Gastrocnemius medialis (tissue), 4 donors: ENCODE results near the gene PSD4. TPM values are rescaled to one million over a fixed set of nuclear protein-coding genes. Genes with fewer than 3 reads are reported as not detected.

ENCODE experiments used
- ATAC-seq, 2 donors: fragments of 150-250 bp; one replicate each; pipeline ENCODE4 v1.9.1; 2016
- DNase-seq, 2 donors: peaks; one replicate each; pipeline ENCODE4 v3.0.0-alpha.2; 2019
- H3K27ac ChIP-seq, 4 donors: fragments of 200-600 bp; sonication (generic); 1 replicate in 1 of 4; 2 replicates in 3 of 4; pipeline ENCODE4 v1.5.1; 2016 to 2018; ENCODE audit warnings: mild to moderate bottlenecking in 2 of 4, moderate library complexity in 1 of 4
- H3K27me3 ChIP-seq, 3 donors: fragments of 200-600 bp; sonication (generic) in 2 of 3; 1 replicate in 1 of 3; 2 replicates in 2 of 3; pipeline versions ENCODE4 v1.5.1 to v1.6.0; 2016 to 2019; ENCODE audit warnings: mild to moderate bottlenecking in 1 of 3, moderate library complexity in 1 of 3
- H3K36me3 ChIP-seq, 2 donors: fragments of 200-600 bp; sonication (generic) in 1 of 2; one replicate each; pipeline ENCODE4 v1.5.1; 2017 to 2018
- H3K4me1 ChIP-seq, 2 donors: fragments of 200-600 bp; sonication (generic) in 1 of 2; one replicate each; pipeline ENCODE4 v1.5.1; 2016 to 2017; ENCODE audit warnings: mild to moderate bottlenecking in 2 of 2
- H3K4me3 ChIP-seq, 4 donors: fragments of 200-600 bp; sonication (generic) in 3 of 4; 1 replicate in 1 of 4; 2 replicates in 3 of 4; pipeline ENCODE4 v1.5.1; 2016 to 2019; ENCODE audit warnings: mild to moderate bottlenecking in 2 of 4
- H3K9me3 ChIP-seq, 3 donors: fragments of 200-600 bp; sonication (generic) in 2 of 3; 1 replicate in 1 of 3; 2 replicates in 2 of 3; pipeline ENCODE4 v1.5.1; 2016 to 2019
- POLR2A ChIP-seq, 2 donors: fragments of 450-650 bp; IDR thresholded peaks; one replicate each; pipeline ENCODE4 v1.6.1; 2017; ENCODE audit warnings: antibody characterized with exemption in 2 of 2, mild to moderate bottlenecking in 2 of 2, moderate library complexity in 2 of 2
- in situ Hi-C, 4 donors: fragments of 200-750 bp; cut with MboI; loops; one replicate each; pipeline versions ENCODE4 v1.15.0 to v1.8.0; 2017; ENCODE audit warnings: low sequenced_read_pairs in 4 of 4
- intact Hi-C: fragments of 100-400 bp; cut with DNase I; formaldehyde crosslinking; loops from one replicate; pipeline ENCODE4 v1.15.1; 2023; ENCODE audit warnings: low total_unique reads
- total RNA-seq, 4 donors: library from RNA; depleted of rRNA; stranded (reverse); fragments of >200 nt; gene quantifications; one replicate each; pipeline versions ENCODE4 v1.1.0 to v1.2.3, GENCODE V29; 2016
- TF ChIP-seq, protein P1 (sequence below), 5 experiments: fragments of 450-650 bp in 3 of 5; fragments of 200-600 bp in 2 of 5; sonication (generic) in 2 of 5; IDR thresholded peaks in 4 of 5; conservative IDR thresholded peaks in 1 of 5; 1 replicate in 4 of 5; 2 replicates in 1 of 5; pipeline ENCODE4 v1.5.1; 2016 to 2019; ENCODE audit warnings: antibody characterized with exemption in 5 of 5, mild to moderate bottlenecking in 3 of 5, moderate library complexity in 3 of 5

Gene PSD4
- total RNA-seq, 4 donors from 2014 or later: 0.32 to 1.3 (median 1.2) TPM

DNA sequence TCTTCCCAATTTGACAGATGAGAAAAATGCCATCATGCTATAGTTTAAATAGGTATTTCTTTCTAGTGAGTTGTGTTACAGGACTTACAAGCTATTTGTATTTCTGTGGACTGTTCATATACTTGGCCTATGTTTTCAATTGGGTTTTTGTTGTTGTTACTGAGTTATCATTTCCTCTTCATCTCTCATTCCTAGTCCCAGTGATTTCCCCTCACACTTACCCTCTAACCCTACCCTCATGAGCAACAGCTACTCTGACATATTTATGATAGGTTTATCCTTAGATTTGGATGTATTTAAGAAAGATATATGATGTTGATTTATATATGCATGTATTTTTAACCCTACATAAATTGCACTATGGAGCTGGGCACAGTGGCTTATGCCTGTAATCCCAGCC is 10.9 kb upstream of the PSD4 start:
- H3K4me1 ChIP-seq: no peaks in the 10 kb centered on the region
- H3K27me3 ChIP-seq: peaks cover under 1 to 4% (median 4%) of the 10 kb centered on the region in 3 donors
- H3K9me3 ChIP-seq: no peaks in the 10 kb centered on the region
- no peak for TF ChIP-seq POLR2A (IDR thresholded peaks at IDR 0.05)
- TF ChIP-seq, protein P1, sequence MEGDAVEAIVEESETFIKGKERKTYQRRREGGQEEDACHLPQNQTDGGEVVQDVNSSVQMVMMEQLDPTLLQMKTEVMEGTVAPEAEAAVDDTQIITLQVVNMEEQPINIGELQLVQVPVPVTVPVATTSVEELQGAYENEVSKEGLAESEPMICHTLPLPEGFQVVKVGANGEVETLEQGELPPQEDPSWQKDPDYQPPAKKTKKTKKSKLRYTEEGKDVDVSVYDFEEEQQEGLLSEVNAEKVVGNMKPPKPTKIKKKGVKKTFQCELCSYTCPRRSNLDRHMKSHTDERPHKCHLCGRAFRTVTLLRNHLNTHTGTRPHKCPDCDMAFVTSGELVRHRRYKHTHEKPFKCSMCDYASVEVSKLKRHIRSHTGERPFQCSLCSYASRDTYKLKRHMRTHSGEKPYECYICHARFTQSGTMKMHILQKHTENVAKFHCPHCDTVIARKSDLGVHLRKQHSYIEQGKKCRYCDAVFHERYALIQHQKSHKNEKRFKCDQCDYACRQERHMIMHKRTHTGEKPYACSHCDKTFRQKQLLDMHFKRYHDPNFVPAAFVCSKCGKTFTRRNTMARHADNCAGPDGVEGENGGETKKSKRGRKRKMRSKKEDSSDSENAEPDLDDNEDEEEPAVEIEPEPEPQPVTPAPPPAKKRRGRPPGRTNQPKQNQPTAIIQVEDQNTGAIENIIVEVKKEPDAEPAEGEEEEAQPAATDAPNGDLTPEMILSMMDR (IDR thresholded peaks at IDR 0.05 in 4 of 5, conservative IDR thresholded peaks at IDR 0.05 in 1 of 5): no peak
- intact Hi-C loops (no loop called here), in situ Hi-C loops (no loop called here)
- no peak for DNase-seq
- H3K4me3 ChIP-seq: no peak overlapping the region
- ATAC-seq: no peak
- no peak overlapping the region for H3K27ac ChIP-seq
- H3K36me3 ChIP-seq: no peaks in the 10 kb centered on the region

DNA sequence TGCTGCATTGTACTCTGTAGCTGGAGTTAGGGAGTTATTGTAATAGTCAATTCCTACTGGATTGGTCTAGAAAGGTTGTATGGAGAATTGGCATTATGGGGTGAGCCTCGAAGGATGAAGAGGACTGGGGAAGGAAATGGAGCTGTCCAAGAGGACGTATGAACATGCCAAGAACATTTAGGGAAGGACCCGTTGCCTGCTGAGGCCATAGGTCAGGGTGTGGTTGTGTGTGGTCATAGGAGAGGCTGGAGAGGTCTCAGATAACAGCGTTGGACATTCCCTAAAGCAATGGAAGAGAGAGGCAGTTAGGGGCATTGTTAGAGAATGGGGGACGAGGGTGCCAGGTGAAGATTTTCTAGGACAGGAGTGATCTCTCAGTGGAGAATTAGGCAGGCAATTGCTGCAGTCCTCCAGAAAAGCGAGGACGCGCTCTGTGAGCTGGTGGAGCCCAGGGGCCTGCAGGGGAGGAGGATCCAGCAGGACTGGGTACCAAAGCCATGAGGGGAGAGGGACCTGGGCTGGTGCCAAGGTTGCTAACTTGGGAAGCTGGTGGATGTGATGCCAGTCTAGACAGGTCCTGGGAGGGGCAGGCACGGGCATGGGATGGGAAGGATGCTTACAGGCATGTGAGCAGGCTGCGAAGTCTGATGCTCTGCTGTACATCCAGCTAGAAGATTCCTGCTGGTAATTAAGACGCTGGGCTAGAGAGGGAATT is 9.4 kb upstream of the PSD4 start:
- no peaks in the 10 kb centered on the region for H3K9me3 ChIP-seq

DNA sequence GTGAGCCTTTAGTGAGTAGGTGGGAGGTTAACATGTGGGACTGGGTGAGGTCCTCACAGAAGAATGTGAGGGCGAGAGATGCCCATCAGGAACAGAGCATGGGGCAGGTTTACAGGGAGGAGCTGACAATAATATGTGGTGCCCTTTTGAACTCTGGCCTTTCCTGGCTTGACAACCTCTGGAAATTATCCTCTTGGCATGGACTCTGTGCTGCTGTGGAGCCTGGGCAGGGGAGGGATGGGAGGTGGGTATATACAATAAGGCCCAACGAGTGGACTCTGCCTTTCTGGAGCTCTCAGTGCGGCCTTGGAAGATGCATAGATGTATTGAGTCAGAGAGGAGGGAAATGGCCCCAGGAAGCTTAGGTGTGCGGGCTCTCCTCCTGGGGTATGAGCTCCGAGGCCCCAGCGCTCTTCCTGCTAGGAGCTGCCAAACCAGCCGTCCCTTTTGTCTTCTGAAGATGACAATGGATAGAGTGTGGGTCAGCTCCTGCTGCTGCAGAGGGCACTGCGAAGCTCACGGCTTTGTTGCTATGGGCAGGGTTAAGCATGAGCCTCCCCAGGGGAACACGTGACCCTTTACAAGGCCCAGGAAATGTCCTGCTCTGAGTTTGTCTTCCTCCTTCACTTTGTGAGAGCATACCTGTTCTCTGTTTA is 8.7 kb upstream of the PSD4 start:
- in situ Hi-C loops (no loop called here), intact Hi-C loops (no loop called here)
- Histone ChIP-seq H3K4me1 (no peaks in the 10 kb centered on the region), H3K9me3 (no peaks in the 10 kb centered on the region), H3K27ac (no peak overlapping the region), H3K27me3 (no peaks in the 10 kb centered on the region), H3K4me3 (no peak overlapping the region), H3K36me3 (no peaks in the 10 kb centered on the region)
- no peak for ATAC-seq
- TF ChIP-seq, protein P1 (IDR thresholded peaks at IDR 0.05 in 4 of 5, conservative IDR thresholded peaks at IDR 0.05 in 1 of 5): no peak
- no peak for TF ChIP-seq POLR2A (IDR thresholded peaks at IDR 0.05)
- DNase-seq: no peak

More for the DNA sequence above, 9.4 kb upstream of the PSD4 start:
- no peaks in the 10 kb centered on the region for H3K27me3 ChIP-seq
- intact Hi-C loops (no loop called here), in situ Hi-C loops (no loop called here)
- no peak for ATAC-seq
- no peaks in the 10 kb centered on the region for H3K4me1 ChIP-seq
- no peaks in the 10 kb centered on the region for H3K36me3 ChIP-seq
- TF ChIP-seq, protein P1 (IDR thresholded peaks at IDR 0.05 in 4 of 5, conservative IDR thresholded peaks at IDR 0.05 in 1 of 5): no peak
- no peak for TF ChIP-seq POLR2A (IDR thresholded peaks at IDR 0.05)
- DNase-seq: no peak
- H3K27ac ChIP-seq: no peak overlapping the region
- H3K4me3 ChIP-seq: no peak overlapping the region

DNA sequence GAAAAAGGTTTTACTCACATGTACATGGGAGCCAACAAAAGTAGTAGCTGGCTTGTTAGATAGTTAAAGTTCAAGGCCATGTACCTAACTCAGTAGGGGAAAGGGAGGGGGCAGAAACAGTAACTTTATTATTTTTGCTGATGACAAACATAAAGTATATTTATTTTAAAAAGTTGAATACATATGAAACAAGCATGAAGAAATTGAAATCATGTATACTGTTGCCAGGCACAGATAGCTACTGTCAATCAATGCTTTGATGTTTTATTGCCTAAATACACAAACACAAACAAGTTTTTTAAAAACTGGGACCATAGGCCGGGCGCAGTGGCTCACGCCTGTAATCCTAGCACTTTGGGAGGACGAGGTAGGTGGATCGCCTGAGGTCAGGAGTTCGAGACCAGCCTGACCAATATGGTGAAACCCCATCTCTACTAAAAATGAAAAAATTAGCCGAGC is 7.6 kb upstream of the PSD4 start:
- DNase-seq (no peak), ATAC-seq (no peak)
- TF ChIP-seq POLR2A (IDR thresholded peaks at IDR 0.05): no peak
- TF ChIP-seq, protein P1 (IDR thresholded peaks at IDR 0.05 in 4 of 5, conservative IDR thresholded peaks at IDR 0.05 in 1 of 5): no peak
- Histone ChIP-seq H3K27ac (no peak overlapping the region), H3K27me3 (no peaks in the 10 kb centered on the region), H3K4me3 (no peak overlapping the region), H3K4me1 (no peaks in the 10 kb centered on the region), H3K36me3 (no peaks in the 10 kb centered on the region), H3K9me3 (no peaks in the 10 kb centered on the region)
- in situ Hi-C loops: no loop called here
- intact Hi-C loops: no loop called here
